Neural cell (in vitro differentiated cells): ENCODE data around the gene TSPAN11.

Experiments
- CTCF ChIP-seq: fragments of 450-650 bp; IDR thresholded peaks from 2 replicates; pipeline ENCODE4 v1.5.1; 2014; ENCODE audit warnings: antibody characterized with exemption, mild to moderate bottlenecking, moderate library complexity; ENCODE audit not compliant: poor library complexity, severe bottlenecking
- EP300 ChIP-seq: fragments of 450-650 bp; conservative IDR thresholded peaks from 2 replicates; pipeline ENCODE4 v1.6.1; 2014; ENCODE audit warnings: antibody characterized with exemption, mild to moderate bottlenecking, moderate library complexity; ENCODE audit not compliant: poor library complexity, severe bottlenecking
- EZH2 ChIP-seq: fragments of 200-600, 300-800 bp; shearing (Covaris generic), sonication (generic); IDR thresholded peaks from 2 replicates; pipeline ENCODE4 v1.6.1; 2014; ENCODE audit warnings: antibody characterized with exemption, low read length, borderline replicate concordance, mild to moderate bottlenecking; ENCODE audit not compliant: insufficient read depth, poor library complexity, severe bottlenecking
- POLR2AphosphoS5 ChIP-seq: IDR thresholded peaks from 2 replicates; pipeline ENCODE4 v1.6.1; 2012
- SMC3 ChIP-seq: fragments of 450-650 bp; conservative IDR thresholded peaks from 2 replicates; pipeline ENCODE4 v1.6.1; 2014; ENCODE audit warnings: antibody characterized with exemption, mild to moderate bottlenecking, moderate library complexity; ENCODE audit not compliant: poor library complexity

GRCh38 chr12:31019976-31020375 lies 93.4 kb downstream of the TSPAN11 start:
- TF ChIP-seq CTCF (no peak), EP300 (no peak), SMC3 (no peak), POLR2AphosphoS5 (no peak), EZH2 (no peak)
